HG02623 (cell line): ENCODE data around the gene KLHDC4.
"Not testable (repeated sequence)": the region's sequence is repeated elsewhere in the genome, so short reads cannot be mapped to it uniquely, and the experiment has no call there.

Experiments used
- ATAC-seq: cut with Tn5 transposase; IDR thresholded peaks from one replicate; pipeline ENCODE4 v1.9.1; 2021; ENCODE audit warnings: moderate library complexity; ENCODE audit not compliant: unreplicated experiment

The KLHDC4 gene

DNA sequence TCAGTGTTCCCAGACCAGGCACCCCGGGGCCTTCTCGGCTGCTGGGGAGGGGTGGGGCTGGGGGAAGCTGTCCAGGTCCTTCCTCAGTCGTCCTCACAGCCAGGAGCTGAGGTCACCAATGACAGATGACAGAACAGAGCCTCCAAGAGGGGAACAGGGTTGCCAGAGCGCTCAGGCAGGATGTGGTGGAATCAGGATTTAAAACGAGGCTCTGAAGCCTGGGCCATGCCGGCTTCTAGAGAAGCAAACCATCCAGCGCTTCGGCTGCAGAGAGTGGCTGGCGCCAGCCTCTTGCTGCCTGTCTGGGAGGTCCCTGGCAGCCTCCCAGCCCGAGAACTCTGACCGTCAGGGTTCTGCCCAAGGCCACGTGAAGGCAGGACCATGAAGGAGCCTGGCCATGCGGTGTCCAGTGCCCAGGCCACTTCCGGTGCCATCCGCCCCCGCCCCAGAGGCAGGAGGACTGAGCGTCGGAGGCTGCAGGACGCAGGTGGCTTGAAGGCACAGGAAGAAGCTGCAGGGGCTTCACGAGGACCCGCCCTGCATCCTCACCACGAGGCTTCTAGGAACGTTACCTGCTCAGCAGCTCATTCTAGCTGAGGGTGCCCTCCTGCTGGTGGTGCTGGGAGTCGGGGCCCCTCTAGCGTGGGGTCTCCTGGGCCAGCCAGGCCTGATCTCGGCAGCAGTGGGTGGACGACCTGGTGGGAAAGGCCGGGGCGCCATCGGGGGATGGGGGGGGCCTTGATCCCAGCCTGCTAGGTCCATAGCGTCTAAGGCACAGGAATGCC is 78.5 kb downstream of the KLHDC4 start:
- no peak for ATAC-seq

DNA sequence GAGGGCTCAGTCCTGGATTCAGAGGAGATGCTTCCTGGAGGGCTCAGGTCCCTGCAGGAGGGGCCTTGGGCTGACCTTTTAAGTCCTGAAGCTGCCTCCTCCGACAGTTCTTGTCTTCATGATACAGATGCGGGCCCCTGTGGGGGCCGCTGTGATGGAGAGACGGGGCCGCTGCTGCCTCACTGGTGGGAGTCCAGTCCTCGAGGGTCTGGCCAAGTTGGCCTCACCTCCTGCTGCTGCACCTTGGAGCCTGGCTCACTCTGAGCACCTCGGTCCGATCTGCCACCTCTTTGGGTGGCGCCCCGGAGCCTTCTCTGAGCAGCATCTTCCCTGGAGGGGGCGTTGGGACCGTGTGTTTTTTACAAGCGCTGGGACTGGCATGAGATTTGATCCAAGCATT is 79.1 kb downstream of the KLHDC4 start:
- ATAC-seq: no peak

DNA sequence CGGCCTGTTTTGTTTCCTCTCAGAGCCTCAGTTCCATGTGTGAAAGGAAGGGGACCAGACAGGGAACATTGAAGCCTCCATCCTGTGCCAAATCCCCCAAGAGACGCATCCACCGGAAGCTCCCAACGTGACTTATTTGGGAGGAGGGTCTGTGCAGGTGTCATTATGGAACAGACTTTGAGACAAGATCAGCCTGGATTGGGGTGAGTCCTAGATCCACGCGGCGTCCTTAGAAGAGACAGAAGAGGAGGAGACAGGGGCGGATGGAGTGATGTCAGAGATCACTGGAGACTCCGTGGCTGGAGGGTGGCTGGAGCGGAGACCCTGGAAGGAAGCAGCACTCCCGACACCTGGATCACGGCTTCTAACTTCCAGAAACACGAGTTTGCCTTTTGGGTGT is 80.0 kb downstream of the KLHDC4 start:
- no peak for ATAC-seq

DNA sequence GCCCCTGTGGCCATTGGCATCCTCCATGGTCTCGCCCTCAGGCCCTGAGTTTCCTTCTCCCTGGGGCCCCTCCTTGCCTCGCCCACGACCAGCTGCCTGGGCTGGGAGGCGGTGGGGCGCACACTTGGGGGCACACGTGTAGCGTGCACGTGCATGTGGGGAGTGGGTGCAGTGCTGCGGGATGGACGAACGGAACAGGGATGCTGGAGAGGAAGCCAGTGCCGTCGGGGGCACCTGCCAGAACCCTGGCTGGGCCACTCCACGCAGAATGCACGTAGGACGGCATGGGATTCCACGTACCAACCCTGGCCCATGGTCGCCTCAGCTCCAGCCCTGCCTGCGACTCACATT is 80.4 kb downstream of the KLHDC4 start:
- ATAC-seq: no peak

DNA sequence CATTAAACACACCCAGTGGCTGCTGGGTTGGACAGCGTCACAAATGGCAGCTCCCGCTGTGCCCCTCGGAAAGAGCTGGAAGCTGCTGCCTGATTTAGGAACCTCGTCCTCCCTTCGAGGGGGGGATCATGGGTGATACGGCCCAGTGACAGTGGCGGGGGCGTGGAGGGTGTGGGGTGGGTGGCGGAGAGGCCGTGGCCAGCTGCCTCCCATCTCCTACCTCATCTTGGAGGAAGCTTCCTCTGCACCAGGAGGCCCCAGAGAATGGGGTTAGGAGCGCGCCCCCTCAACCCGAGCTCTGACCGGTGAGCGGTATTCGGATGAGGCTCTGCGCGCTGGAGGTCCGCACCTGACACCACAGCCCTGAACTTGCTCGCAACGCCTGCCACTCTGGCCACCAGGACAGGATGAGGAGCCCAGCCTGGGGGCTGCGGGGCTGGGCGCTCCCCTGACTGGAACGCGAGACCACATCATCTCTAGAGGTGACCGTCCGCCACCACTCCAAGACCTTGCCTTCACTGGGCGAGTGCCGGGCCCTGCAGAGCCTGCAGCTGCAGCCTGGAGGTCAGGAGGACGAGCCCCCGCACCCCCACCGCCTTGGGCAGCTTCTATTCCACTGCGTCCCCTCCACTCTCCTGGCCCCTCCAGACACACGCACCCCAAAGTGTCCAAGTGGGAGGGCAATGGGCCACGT is 80.9 kb downstream of the KLHDC4 start:
- no peak for ATAC-seq

DNA sequence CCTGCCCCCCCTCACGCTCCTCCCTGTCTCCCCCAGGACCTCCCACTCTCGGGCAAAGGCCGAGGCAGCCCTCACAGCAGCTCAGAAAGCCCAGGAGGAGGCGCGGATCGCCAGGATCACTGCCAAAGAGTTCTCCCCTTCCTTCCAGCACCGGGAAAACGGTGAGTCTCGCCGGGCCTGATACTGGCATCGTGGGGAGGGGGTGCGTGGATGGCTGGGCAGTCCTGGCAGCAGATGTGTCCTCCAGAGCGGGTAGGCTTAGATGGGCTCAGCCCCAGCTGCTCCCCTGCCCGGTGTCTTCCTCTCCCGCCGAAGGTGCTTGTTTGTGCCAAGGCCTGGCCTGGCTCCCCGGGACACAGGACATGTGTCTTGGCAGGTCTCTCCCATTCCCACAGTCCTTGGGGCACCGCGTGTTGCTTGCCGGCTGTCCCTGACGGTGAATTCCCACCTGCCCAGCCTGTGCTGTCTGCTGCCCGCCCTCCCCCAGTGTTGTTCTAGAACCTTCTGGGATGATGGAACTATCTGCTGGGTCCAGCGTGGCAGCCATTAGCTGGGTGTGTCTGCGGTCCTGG is 81.6 kb downstream of the KLHDC4 start:
- no peak for ATAC-seq

DNA sequence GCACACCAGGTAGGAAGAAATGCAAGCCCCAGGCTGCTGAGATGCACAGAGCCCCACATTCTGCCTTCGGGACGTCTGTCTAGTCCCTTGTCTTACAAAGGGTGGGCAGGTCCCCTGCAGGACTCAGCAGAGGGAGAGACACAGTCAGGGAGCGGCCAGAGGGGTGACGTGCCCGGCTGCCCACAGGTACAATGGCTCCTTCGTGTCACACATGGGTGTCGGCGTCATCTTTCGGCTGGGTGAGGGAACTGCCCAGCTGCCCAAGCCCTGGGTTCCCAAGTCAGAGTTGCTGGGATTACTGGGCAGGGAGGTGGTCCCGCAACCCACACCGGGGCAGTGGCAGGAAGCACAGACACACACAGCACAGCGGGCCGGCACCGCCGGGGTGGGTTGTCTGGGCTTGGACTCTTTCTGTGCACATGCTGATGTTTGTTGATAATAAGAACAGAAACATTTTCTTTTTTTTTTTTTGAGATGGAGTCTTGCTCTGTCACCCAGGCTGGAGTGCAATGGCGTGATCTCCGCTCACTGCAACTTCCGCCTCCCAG is 82.9 kb downstream of the KLHDC4 start:
- ATAC-seq: no peak

DNA sequence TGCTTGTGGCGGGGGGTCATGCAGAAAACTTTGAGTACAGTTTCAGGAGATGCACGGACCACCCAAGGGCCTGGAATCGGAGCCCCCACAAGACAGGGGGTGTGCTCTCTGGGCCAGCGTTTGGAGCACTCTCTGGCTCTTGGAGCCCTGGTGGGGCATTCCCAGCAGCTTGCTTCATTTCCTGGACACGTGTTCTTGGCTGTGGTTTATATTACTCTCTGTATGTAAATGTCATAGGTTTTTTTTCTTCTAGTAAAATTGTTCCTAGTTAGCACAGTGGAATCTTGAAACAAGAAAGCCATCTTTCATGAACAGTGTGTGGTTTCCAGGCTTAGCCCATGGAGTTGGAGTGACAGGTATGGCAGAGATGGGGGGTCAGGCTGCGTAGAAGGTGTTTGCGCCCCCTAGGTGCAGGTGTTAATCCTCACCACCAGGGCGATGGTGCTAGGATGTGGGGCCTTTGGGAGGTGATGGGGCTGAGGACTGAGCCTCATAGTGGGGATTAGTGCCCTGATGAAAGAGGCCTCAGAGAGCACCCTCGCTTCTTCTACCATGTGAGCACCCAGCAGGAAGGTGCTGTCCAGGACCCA is 83.7 kb downstream of the KLHDC4 start:
- no peak for ATAC-seq

DNA sequence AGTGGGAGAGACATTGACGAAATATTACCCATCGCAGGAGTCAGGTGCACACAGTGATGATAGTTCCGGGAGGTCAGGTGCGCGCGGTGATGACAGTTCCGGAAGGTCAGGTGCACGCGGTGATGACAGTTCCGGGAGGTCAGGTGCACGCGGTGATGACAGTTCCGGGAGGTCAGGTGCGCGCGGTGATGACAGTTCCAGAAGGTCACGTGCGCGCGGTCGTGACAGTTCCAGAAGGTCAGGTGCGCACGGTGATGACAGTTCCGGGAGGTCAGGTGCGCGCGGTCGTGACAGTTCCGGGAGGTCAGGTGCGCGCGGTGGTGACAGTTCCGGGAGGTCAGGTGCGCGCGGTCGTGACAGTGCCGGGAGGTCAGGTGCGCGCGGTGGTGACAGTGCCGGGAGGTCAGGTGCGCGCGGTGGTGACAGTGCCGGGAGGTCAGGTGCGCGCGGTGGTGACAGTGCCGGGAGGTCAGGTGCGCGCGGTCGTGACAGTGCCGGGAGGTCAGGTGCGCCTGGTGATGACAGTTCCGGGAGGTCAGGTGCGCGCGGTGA is 84.7 kb downstream of the KLHDC4 start:
- ATAC-seq: not testable (repeated sequence)

DNA sequence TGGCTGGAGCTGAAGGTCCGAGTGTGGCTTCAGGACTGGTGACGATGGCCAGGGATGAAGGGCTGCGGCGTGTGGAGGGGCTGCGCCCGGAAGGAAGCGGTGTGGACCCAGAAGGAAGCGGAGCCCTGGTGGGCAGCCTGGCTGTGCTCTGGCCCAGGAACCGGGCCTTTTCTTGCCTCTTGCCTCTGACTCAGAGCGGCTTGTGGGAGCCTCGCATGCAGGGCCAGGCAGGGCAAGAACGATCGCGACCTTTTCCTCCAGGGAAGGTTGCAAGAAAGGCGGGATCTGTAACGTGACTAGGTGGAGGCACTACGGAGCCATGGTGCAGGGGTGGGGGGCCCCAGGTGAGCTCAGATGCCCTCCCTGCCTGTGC is 85.5 kb downstream of the KLHDC4 start:
- no peak for ATAC-seq

DNA sequence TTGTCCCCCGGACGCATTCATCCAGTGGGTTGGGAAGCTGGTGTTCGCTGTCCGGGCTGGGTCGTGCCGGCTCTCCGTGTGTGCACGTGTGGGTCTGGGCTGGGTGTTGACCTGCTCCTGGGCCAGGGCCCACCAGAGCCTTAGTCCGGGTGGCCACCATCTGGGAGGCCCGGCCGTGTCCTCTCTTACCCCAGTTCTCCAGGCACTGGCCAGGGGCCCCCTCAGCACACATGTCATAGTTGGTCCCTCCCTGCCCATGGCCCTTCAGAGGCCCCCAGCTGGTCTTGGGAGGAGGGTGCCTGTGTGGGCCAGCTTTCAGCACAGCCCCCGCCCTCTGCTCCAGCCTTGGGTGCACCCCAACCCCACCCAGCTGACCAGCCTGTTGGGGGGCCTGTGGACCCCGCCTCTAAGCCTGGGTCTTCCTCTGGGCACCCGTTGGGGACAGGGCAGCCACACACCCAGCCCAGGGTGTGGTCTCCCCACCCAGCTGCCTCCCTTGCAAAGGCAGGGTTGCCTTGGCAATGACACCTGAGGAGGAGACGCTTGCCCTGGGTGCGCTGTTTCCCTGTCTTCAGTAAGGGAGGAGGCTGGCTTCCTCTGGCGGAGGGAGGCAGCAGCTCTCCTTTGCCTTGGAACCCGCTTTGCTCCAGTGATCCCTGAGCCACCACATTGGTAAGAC is 86.1 kb downstream of the KLHDC4 start:
- ATAC-seq: no peak

DNA sequence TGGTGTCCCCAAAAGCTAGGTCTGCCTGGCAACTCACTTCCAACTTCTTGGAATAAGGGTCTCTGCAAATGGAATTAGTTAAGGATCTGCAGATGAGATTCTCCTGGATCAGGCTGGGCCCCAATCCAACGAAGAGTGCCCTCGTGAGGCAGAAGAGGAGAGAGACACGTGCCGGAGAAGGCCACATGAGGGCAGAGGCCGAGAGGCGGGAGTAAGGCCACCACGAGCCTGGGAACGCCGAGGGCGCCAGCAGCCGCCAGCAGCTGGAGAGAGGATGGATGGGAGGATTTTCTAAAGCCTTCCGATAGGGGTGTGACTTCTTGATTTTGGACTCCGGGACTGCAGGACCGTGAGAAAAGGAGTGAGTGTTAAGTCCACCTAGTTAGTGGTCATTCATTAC is 87.2 kb downstream of the KLHDC4 start:
- ATAC-seq: no peak

DNA sequence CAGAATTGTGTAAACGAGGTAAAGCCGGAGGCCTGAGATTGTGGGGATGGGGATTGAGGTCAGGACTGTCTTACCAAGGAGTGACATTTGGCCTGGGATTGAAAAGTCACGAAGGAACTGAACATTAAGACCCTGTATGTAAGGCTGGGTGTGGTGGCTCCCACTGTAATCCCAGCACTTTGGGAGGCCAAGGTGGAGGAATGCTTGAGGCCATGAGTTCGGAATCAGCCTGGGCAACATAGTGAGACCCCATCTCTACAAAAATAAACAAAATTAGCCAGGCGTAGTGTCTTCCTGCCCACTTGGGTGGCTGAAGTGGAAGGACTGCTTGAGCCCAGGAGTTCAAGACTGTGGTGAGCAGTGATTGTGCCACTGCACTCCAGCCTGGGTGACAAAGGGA is 88.0 kb downstream of the KLHDC4 start:
- ATAC-seq: no peak

DNA sequence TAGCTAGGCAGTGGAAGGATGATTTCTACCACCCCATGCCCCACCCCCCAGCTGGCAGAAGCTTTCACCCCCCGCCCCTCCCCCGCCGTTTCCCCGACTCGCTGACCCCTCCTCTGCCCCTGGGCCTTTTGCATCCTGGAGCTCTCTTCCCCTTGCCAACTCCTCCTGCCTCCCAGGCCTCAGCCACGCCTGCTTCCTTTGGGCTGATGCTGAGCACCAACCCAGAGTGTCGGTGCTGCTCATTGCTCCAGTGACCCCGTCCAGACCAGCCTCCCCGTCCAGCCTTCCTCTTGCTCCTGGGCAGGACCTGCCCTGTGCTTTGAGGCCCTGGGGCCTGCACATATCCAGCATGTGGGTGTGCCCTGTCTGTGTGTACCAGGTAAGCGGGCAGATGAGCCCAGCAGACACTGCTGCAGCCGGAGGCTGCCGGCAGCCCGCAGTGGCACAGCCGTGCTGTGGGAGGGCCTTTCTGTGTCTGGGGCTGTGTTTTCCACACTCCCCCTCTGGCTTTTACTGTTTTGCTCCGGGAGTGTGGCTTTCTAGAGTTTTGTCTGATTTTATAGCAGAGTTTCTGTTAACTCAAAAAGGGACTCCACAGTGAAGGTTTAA is 90.6 kb downstream of the KLHDC4 start:
- ATAC-seq: no peak

DNA sequence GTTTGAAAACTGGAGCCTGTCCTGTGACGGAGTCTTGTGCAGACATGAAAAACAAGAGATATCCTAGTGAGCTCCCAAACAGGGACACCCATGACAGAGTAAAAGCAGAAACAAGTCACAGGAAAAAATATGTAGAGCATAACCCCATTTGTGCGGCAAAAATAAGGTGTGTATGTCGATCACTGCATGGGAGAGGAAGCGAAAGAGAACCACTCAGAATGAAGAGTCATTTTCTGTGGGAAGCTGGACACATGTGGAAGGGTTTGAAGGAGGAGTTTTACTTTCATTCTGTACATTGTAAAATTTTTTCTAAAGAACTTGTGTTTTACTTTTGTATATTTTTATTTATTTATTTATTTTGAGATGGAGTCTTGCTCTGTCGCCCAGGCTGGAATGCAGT is 91.4 kb downstream of the KLHDC4 start:
- no peak for ATAC-seq

DNA sequence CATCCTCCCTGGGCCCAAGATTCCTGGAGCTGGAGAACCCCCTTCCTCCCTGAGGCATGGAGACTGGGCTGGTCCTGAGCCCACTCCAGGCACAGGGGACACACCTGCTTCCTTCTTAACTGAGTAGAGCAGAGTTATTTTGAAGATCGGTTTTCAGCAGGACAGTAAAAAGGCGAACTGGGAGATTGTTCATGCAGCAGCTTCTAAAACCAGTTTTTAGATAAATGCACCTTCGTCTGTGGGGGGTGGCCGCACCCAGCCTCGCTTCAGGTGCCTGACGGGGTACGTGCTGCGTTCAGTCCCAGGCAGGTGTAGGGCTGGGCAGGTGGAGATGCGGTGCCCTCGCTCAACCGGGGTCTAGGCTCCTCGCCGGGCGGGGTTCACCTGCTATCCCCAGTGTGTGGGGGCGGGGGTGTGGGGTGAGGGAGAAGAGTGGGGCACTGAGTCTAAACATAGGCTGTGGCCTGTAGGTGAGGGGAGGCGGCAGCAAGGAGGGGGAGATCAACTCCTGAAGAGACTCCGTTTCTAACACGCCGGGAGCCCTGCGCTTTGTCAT is 94.0 kb downstream of the KLHDC4 start:
- ATAC-seq: no peak

DNA sequence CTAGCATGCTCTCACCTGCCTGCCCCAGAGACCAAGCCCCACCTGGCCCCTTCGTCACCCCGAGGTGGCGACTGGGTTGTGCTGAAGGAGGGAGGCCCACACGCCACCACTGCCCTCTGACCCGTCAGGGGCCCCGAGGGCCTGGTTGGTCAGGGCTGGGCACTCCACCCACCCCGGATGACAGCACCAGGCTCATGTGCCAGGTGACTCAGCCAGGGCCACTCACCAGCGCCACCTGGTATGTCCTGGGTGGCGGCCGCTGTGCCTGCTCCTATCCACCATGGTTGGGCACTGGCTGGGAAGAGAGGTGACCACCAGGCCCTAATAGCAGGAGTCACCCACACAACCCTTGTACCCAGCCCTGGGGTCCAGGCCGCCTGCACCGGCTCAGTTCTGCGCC is 94.6 kb downstream of the KLHDC4 start:
- ATAC-seq: no peak

DNA sequence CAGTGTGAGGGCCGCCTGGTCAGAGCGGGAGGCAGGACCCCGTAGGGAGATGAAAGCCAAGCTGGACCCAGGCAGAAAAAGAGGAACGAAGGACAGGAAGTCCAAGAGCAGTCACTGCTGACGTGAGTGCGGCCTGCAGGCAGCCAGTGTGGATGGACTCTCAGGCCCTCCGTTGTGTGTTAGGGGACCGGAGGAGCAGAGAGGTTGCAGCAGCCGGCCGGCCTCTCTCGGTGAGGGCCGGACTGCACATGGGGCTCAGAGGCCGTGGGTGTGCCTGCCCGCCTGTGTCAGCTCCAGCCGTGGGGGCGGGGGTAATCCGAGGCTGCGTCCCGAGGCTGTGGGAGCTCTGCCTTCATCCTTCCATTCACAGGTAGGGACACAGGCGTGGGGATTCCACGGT is 96.1 kb downstream of the KLHDC4 start:
- ATAC-seq: no peak

DNA sequence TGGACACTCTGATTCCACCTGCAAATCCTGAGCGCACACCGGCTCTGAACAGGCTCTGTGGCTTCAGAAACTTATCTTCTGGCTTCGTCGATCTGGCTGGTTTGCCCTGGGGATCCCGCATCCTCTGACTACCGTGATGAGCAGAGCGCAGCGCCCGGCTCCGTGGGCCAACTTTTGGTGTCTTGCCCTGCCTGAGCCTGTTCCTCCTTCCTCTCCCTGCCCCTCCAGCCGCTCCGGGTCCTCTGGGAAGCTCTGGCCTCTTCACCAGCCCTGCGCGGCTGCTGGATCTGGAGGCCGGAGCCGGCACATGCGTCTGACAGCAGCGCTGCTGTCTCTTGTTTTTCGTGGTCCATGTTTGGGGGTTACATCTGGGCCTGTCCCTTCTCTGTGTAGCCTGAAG is 97.8 kb downstream of the KLHDC4 start:
- no peak for ATAC-seq

DNA sequence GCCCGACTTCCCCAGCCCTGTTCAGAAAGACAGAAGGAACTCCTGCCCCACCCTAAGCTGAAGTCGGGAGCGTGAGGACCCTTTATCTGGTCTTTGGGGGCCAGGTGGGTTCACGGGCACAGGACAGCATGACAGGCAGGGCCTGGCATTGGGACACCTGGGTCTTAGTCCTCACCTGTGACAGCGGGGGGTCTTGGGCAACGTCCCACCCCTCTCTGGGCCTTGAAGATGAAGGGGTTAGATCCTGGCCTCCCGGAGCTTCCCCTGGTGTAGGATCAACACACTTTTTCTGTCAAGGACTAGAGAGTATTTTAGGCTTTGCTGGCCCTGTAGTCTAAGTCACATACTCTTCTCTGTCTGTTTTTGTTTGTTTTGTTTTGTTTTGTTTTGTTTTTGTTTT is 98.3 kb downstream of the KLHDC4 start:
- no peak for ATAC-seq
